ENCODE results near the gene NEU4.

NEU4 gene

GRCh38 chr2:241834527-241835210 lies 25.7 kb downstream of the NEU4 start:
- Histone ChIP-seq H3K9me3 (no peaks in the 10 kb centered on the region), H3K4me1 (peaks cover 6% of the 10 kb centered on the region), H3K4me3 (no peak overlapping the region), H3K27me3 (ENCODE audit: low read depth) (no peaks in the 10 kb centered on the region), H3K36me3 (replicated peaks) (no peaks in the 10 kb centered on the region)
- in situ Hi-C loops (cut with MboI; ENCODE audit: low sequenced_read_pairs), result no loop called here
- no peak for DNase-seq (ENCODE audit: low spot score in 2 of 2)

- in situ Hi-C loops (cut with MboI; ENCODE audit: low sequenced_read_pairs), result no loop called here
- H3K27me3 ChIP-seq (ENCODE audit: low read depth), result no peaks in the 10 kb centered on the region
- peaks cover 6% of the 10 kb centered on the region for H3K4me1 ChIP-seq
Observed at GRCh38 chr2:241835611-241836010, 26.6 kb downstream of the NEU4 start.

GRCh38 chr2:241836292-241836691 lies 27.3 kb downstream of the NEU4 start:
- no peaks in the 10 kb centered on the region for H3K27me3 ChIP-seq (ENCODE audit: low read depth)
- no peak overlapping the region for H3K4me3 ChIP-seq
- no peak for DNase-seq (ENCODE audit: low spot score in 2 of 2)
- H3K36me3 ChIP-seq (replicated peaks), result no peaks in the 10 kb centered on the region
- in situ Hi-C loops (cut with MboI; ENCODE audit: low sequenced_read_pairs), result no loop called here
- peaks cover 6% of the 10 kb centered on the region for H3K4me1 ChIP-seq
- no peaks in the 10 kb centered on the region for H3K9me3 ChIP-seq

More at GRCh38 chr2:241835611-241836010, 26.6 kb downstream of the NEU4 start:
- Histone ChIP-seq H3K36me3 (replicated peaks) (no peaks in the 10 kb centered on the region), H3K4me3 (no peak overlapping the region), H3K9me3 (no peaks in the 10 kb centered on the region)
- DNase-seq (ENCODE audit: low spot score in 2 of 2), result no peak

GRCh38 chr2:241837197-241837965 lies 28.4 kb downstream of the NEU4 start:
- Histone ChIP-seq H3K4me1 (peaks cover 6% of the 10 kb centered on the region), H3K27me3 (ENCODE audit: low read depth) (no peaks in the 10 kb centered on the region), H3K4me3 (no peak overlapping the region), H3K36me3 (replicated peaks) (no peaks in the 10 kb centered on the region), H3K9me3 (no peaks in the 10 kb centered on the region)
- in situ Hi-C loops (cut with MboI; ENCODE audit: low sequenced_read_pairs), result no loop called here
- DNase-seq (ENCODE audit: low spot score in 2 of 2), result no peak

- in situ Hi-C loops (cut with MboI; ENCODE audit: low sequenced_read_pairs), result no loop called here
- H3K36me3 ChIP-seq (replicated peaks), result no peaks in the 10 kb centered on the region
- H3K4me1 ChIP-seq, result 0 out of 2 replicates have a peak, but pooled peaks cover 2% of the 10 kb centered on the region
- no peaks in the 10 kb centered on the region for H3K27me3 ChIP-seq (ENCODE audit: low read depth)
- H3K4me3 ChIP-seq, result no peak overlapping the region
- DNase-seq (ENCODE audit: low spot score in 2 of 2), result no peak
- H3K9me3 ChIP-seq, result no peaks in the 10 kb centered on the region
Observed at GRCh38 chr2:241841181-241842066, 32.4 kb downstream of the NEU4 start.

GRCh38 chr2:241842067-241842415 lies 33.0 kb downstream of the NEU4 start:
- H3K4me1 ChIP-seq, result 0 out of 2 replicates have a peak, but pooled peaks cover 2% of the 10 kb centered on the region
- in situ Hi-C loops (cut with MboI; ENCODE audit: low sequenced_read_pairs), result no loop called here
- peak in 1 of 2 experiments; percentile 7 for DNase-seq (ENCODE audit: low spot score in 2 of 2)

GRCh38 chr2:241842620-241843211 lies 33.7 kb downstream of the NEU4 start:
- DNase-seq (ENCODE audit: low spot score in 2 of 2), result peak in 1 of 2 experiments; percentile 8
- H3K4me1 ChIP-seq, result 0 out of 2 replicates have a peak, but pooled peaks cover 2% of the 10 kb centered on the region
- H3K36me3 ChIP-seq (replicated peaks), result no peaks in the 10 kb centered on the region
- no peaks in the 10 kb centered on the region for H3K9me3 ChIP-seq
- H3K4me3 ChIP-seq, result no peak overlapping the region
- H3K27me3 ChIP-seq (ENCODE audit: low read depth), result no peaks in the 10 kb centered on the region
- in situ Hi-C loops (cut with MboI; ENCODE audit: low sequenced_read_pairs), result no loop called here

More at GRCh38 chr2:241842067-241842415, 33.0 kb downstream of the NEU4 start:
- H3K4me3 ChIP-seq, result no peak overlapping the region
- no peaks in the 10 kb centered on the region for H3K9me3 ChIP-seq
- H3K36me3 ChIP-seq (replicated peaks), result no peaks in the 10 kb centered on the region
- no peaks in the 10 kb centered on the region for H3K27me3 ChIP-seq (ENCODE audit: low read depth)

- DNase-seq (ENCODE audit: low spot score in 2 of 2), result no peak
- Histone ChIP-seq H3K36me3 (replicated peaks) (no peaks in the 10 kb centered on the region), H3K4me1 (0 out of 2 replicates have a peak, but pooled peaks cover 2% of the 10 kb centered on the region), H3K9me3 (no peaks in the 10 kb centered on the region), H3K4me3 (no peak overlapping the region), H3K27me3 (ENCODE audit: low read depth) (no peaks in the 10 kb centered on the region)
- in situ Hi-C loops (cut with MboI; ENCODE audit: low sequenced_read_pairs), result no loop called here
Observed at GRCh38 chr2:241843321-241844065, 34.5 kb downstream of the NEU4 start.

GRCh38 chr2:241844066-241844728 lies 35.2 kb downstream of the NEU4 start:
- 0 out of 2 replicates have a peak, but pooled peaks cover 2% of the 10 kb centered on the region for H3K4me1 ChIP-seq
- in situ Hi-C loops (cut with MboI; ENCODE audit: low sequenced_read_pairs), result no loop called here
- no peaks in the 10 kb centered on the region for H3K27me3 ChIP-seq (ENCODE audit: low read depth)
- H3K36me3 ChIP-seq (replicated peaks), result no peaks in the 10 kb centered on the region
- no peaks in the 10 kb centered on the region for H3K9me3 ChIP-seq
- H3K4me3 ChIP-seq, result peak overlapping the region; percentile 19
- DNase-seq (ENCODE audit: low spot score in 2 of 2), result peak; percentile 39 to 75

GRCh38 chr2:241844831-241845578 lies 36.0 kb downstream of the NEU4 start:
- Histone ChIP-seq H3K27me3 (ENCODE audit: low read depth) (no peaks in the 10 kb centered on the region), H3K4me1 (0 out of 2 replicates have a peak, but pooled peaks cover 2% of the 10 kb centered on the region), H3K9me3 (no peaks in the 10 kb centered on the region), H3K4me3 (peak overlapping the region; percentile 19; the same call in 1 of the 2 replicates), H3K36me3 (replicated peaks) (no peaks in the 10 kb centered on the region)
- DNase-seq (ENCODE audit: low spot score in 2 of 2), result peak in 1 of 2 experiments; percentile 8
- in situ Hi-C loops (cut with MboI; ENCODE audit: low sequenced_read_pairs), result no loop called here

- in situ Hi-C loops (cut with MboI; ENCODE audit: low sequenced_read_pairs), result no loop called here
- 0 out of 2 replicates have a peak, but pooled peaks cover 2% of the 10 kb centered on the region for H3K4me1 ChIP-seq
- no peak overlapping the region for H3K4me3 ChIP-seq
- H3K27me3 ChIP-seq (ENCODE audit: low read depth), result no peaks in the 10 kb centered on the region
- no peaks in the 10 kb centered on the region for H3K9me3 ChIP-seq
- no peaks in the 10 kb centered on the region for H3K36me3 ChIP-seq (replicated peaks)
- no peak for DNase-seq (ENCODE audit: low spot score in 2 of 2)
Observed at GRCh38 chr2:241846406-241846805, 37.4 kb downstream of the NEU4 start.

Data from HAP-1 (cell line).